WTC11 (cell line): ENCODE results near the gene SPSB4.

ENCODE experiments used
- TF ChIP-seq, protein P1 (sequence below): sonication (generic); formaldehyde crosslinking; IDR thresholded peaks from 2 replicates; pipeline ENCODE4 v1.8.1; 2023; ENCODE audit warnings: mild to moderate bottlenecking, missing genetic modification reagents, moderate library complexity
- TF ChIP-seq, protein P2 (sequence below): fragments of 200-600 bp; IDR thresholded peaks from 2 replicates; pipeline ENCODE4 v1.8.0; 2022; ENCODE audit warnings: antibody characterized with exemption

GRCh38 chr3:141100112-141100511, 49.0 kb downstream of the SPSB4 start:
- TF ChIP-seq, protein P1, sequence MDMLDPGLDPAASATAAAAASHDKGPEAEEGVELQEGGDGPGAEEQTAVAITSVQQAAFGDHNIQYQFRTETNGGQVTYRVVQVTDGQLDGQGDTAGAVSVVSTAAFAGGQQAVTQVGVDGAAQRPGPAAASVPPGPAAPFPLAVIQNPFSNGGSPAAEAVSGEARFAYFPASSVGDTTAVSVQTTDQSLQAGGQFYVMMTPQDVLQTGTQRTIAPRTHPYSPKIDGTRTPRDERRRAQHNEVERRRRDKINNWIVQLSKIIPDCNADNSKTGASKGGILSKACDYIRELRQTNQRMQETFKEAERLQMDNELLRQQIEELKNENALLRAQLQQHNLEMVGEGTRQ (CRISPR knock-in tag), result no peak
- TF ChIP-seq, protein P2, sequence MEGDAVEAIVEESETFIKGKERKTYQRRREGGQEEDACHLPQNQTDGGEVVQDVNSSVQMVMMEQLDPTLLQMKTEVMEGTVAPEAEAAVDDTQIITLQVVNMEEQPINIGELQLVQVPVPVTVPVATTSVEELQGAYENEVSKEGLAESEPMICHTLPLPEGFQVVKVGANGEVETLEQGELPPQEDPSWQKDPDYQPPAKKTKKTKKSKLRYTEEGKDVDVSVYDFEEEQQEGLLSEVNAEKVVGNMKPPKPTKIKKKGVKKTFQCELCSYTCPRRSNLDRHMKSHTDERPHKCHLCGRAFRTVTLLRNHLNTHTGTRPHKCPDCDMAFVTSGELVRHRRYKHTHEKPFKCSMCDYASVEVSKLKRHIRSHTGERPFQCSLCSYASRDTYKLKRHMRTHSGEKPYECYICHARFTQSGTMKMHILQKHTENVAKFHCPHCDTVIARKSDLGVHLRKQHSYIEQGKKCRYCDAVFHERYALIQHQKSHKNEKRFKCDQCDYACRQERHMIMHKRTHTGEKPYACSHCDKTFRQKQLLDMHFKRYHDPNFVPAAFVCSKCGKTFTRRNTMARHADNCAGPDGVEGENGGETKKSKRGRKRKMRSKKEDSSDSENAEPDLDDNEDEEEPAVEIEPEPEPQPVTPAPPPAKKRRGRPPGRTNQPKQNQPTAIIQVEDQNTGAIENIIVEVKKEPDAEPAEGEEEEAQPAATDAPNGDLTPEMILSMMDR, result no peak
